DND-41 (cell line): ENCODE data around the gene KSR1.

Experiments
- ATAC-seq: fragments of 200-7000 bp; cut with Tn5 transposase; 3 replicates; pipeline ENCODE4 v1.9.1; 2021; ENCODE audit warnings: low read depth; ENCODE audit not compliant: insufficient read depth
- DNase-seq: peaks from one replicate; pipeline ENCODE4 v3.0.0-alpha.2; 2020
- H2AFZ ChIP-seq: 2 replicates; pipeline ENCODE4 v1.6.0; 2012; ENCODE audit warnings: low read depth, low read length
- H3K27ac ChIP-seq: 2 replicates; pipeline ENCODE4 v1.5.1; 2012; ENCODE audit warnings: low read length, inconsistent platforms
- H3K27me3 ChIP-seq: fragments of 200-600 bp; sonication (generic); 2 replicates; pipeline ENCODE4 v1.6.0; 2012; ENCODE audit warnings: low read length, mild to moderate bottlenecking, inconsistent platforms; ENCODE audit not compliant: insufficient read depth, poor library complexity
- H3K36me3 ChIP-seq: 2 replicates; pipeline ENCODE4 v1.5.1; 2012; ENCODE audit warnings: low read length, inconsistent platforms; ENCODE audit not compliant: insufficient read depth
- H3K4me1 ChIP-seq: 2 replicates; pipeline ENCODE4 v1.5.1; 2012; ENCODE audit warnings: mild to moderate bottlenecking, low read length; ENCODE audit not compliant: insufficient read depth
- H3K4me2 ChIP-seq: 2 replicates; pipeline ENCODE4 v1.6.0; 2012; ENCODE audit warnings: mild to moderate bottlenecking, moderate library complexity, low read length, inconsistent platforms; ENCODE audit not compliant: insufficient read depth
- H3K4me3 ChIP-seq, 2 experiments: fragments of 200-600 bp in 1 of 2; shearing (Covaris generic) in 1 of 2; 2 replicates each; pipeline ENCODE4 v1.5.1; 2012 to 2016; ENCODE audit warnings: inconsistent platforms in 2 of 2, low read length in 2 of 2, mild to moderate bottlenecking in 2 of 2, low read depth in 1 of 2, moderate library complexity in 1 of 2
- H3K79me2 ChIP-seq: 2 replicates; pipeline ENCODE4 v1.6.0; 2012; ENCODE audit warnings: low read length, inconsistent platforms; ENCODE audit not compliant: insufficient read depth
- H3K9ac ChIP-seq: 2 replicates; pipeline ENCODE4 v1.6.0; 2012; ENCODE audit warnings: low read depth, mild to moderate bottlenecking, inconsistent platforms, low read length, moderate library complexity
- H3K9me3 ChIP-seq: 2 replicates; pipeline ENCODE4 v1.5.1; 2012; ENCODE audit warnings: low read length, moderate library complexity, mild to moderate bottlenecking, inconsistent platforms; ENCODE audit not compliant: insufficient read depth, severe bottlenecking
- H4K20me1 ChIP-seq: 2 replicates; pipeline ENCODE4 v1.6.0; 2012; ENCODE audit warnings: low read length; ENCODE audit not compliant: insufficient read depth
- EZH2 ChIP-seq: IDR thresholded peaks from 3 replicates; pipeline ENCODE4 v1.6.1; 2012; ENCODE audit warnings: borderline replicate concordance, low read depth, mild to moderate bottlenecking, moderate library complexity, low read length, inconsistent platforms; ENCODE audit not compliant: severe bottlenecking
- TF ChIP-seq, protein P1 (sequence below): IDR thresholded peaks from 2 replicates; pipeline ENCODE4 v1.5.1; 2012; ENCODE audit warnings: borderline replicate concordance, low read length, moderate library complexity, mild to moderate bottlenecking; ENCODE audit not compliant: poor library complexity, severe bottlenecking; ENCODE audit errors: extremely low read depth

KSR1 gene

DNA sequence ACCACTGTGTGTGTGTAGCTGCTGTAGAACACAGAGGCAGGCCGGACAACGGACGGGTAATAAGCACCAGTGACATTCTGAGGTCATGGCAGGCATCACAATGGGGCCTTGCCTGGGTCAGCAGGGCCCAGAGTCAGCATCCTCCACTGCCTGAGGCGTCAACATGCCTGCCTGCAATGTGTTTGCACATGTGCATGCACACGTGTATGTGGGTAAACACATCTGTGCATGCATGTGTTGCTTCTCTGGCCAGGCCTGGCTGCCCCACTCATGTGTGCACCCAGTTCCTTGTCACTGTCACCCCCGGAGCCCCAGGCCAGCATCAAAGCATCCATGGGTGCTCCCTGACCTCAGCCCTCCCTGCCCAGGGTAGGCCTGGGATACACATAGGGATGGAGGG, 218.1 kb downstream of the KSR1 start:
- Histone ChIP-seq H3K4me3 (no peak overlapping the region), H3K4me1 (no peaks in the 10 kb centered on the region), H3K27ac (no peak overlapping the region), H4K20me1 (no peaks in the 10 kb centered on the region; the same call in 1 of the 2 replicates), H3K36me3 (no peaks in the 10 kb centered on the region), H3K79me2 (no peaks in the 10 kb centered on the region), H3K27me3 (no peaks in the 10 kb centered on the region), H3K9me3 (no peaks in the 10 kb centered on the region), H3K4me2 (no peak overlapping the region), H2AFZ (no peak overlapping the region), H3K9ac (no peak overlapping the region)
- ATAC-seq, result no peak
- no peak for DNase-seq
- TF ChIP-seq, protein P1, sequence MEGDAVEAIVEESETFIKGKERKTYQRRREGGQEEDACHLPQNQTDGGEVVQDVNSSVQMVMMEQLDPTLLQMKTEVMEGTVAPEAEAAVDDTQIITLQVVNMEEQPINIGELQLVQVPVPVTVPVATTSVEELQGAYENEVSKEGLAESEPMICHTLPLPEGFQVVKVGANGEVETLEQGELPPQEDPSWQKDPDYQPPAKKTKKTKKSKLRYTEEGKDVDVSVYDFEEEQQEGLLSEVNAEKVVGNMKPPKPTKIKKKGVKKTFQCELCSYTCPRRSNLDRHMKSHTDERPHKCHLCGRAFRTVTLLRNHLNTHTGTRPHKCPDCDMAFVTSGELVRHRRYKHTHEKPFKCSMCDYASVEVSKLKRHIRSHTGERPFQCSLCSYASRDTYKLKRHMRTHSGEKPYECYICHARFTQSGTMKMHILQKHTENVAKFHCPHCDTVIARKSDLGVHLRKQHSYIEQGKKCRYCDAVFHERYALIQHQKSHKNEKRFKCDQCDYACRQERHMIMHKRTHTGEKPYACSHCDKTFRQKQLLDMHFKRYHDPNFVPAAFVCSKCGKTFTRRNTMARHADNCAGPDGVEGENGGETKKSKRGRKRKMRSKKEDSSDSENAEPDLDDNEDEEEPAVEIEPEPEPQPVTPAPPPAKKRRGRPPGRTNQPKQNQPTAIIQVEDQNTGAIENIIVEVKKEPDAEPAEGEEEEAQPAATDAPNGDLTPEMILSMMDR, result no peak
- no peak for TF ChIP-seq EZH2
